Measurements from ENCODE around the gene KLF2. TPM values are rescaled to one million over a fixed set of nuclear protein-coding genes. Genes with fewer than 3 reads are reported as not detected.
A peak's percentile ranks its signal among the peaks of the same experiment; 100 is the strongest.

KLF2 gene
- total RNA-seq, 4 donors from 2014 or later: 115 to 236 (median 167) TPM

DNA sequence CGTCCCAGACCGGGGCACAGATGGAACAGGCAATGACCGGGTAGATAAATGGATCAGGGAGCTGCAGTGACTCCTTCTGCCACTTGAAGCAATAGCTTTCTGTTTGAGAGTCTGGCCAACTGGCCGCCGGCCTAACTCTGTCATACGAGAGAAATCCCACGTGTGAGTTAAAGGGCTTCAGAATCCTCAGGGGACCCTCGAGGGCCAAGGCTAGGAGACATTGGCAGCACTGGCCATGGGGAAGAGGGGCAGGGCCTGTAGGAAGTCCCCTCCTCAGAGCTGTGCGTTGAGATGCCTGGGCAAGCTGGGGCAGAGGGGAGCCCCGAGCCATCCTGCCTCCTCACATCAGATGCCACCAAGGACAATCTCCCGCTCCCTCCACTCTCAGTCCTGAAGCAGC is 51.6 kb downstream of the KLF2 start:
- no peaks in the 10 kb centered on the region for H3K27me3 ChIP-seq
- H3K4me3 ChIP-seq: no peak overlapping the region
- no peak for DNase-seq (ENCODE audit: low spot score in 2 of 2)
- H3K36me3 ChIP-seq: peaks cover 0 to 56% (median 0%) of the 10 kb centered on the region in 3 donors
- TF ChIP-seq POLR2A (IDR thresholded peaks at IDR 0.05): no peak
- TF ChIP-seq EP300 (IDR thresholded peaks at IDR 0.05): no peak
- TF ChIP-seq, protein P1, sequence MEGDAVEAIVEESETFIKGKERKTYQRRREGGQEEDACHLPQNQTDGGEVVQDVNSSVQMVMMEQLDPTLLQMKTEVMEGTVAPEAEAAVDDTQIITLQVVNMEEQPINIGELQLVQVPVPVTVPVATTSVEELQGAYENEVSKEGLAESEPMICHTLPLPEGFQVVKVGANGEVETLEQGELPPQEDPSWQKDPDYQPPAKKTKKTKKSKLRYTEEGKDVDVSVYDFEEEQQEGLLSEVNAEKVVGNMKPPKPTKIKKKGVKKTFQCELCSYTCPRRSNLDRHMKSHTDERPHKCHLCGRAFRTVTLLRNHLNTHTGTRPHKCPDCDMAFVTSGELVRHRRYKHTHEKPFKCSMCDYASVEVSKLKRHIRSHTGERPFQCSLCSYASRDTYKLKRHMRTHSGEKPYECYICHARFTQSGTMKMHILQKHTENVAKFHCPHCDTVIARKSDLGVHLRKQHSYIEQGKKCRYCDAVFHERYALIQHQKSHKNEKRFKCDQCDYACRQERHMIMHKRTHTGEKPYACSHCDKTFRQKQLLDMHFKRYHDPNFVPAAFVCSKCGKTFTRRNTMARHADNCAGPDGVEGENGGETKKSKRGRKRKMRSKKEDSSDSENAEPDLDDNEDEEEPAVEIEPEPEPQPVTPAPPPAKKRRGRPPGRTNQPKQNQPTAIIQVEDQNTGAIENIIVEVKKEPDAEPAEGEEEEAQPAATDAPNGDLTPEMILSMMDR (IDR thresholded peaks at IDR 0.05): no peak
- WGBS, 2 donors: 70 to 79% methylated on average over 8 to 10 of the region's 11 CpGs
- H3K9me3 ChIP-seq: no peaks in the 10 kb centered on the region
- peak overlapping the region in 1 of 4 donors; percentile 20 for H3K27ac ChIP-seq
- H3K4me1 ChIP-seq: peaks cover 0 to 45% (median 30%) of the 10 kb centered on the region in 4 donors

DNA sequence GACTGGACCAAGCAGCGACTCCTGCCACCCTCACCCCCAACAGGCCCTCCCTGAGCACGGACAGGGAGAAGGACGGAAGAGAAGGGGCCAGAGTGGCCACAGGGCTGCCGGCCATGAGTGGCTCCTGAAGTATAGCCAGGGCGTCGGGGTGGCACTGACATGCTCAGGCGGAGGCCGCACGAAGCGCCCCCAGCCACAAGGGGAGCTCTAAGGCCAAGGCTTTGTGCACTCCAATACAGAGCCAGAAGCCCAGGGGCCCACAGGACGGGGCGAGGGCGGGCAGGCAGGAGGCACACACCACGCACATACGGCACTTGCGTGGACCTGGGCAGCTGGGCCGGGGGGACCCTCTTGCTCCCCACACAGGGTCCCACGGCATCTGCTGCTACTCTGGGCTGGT is 52.0 kb downstream of the KLF2 start:
- Histone ChIP-seq H3K36me3 (peaks cover 0 to 52% (median 0%) of the 10 kb centered on the region in 3 donors), H3K4me3 (no peak overlapping the region), H3K9me3 (no peaks in the 10 kb centered on the region), H3K27ac (peak overlapping the region in 1 of 4 donors; percentile 20), H3K4me1 (peaks cover 0 to 45% (median 28%) of the 10 kb centered on the region in 4 donors), H3K27me3 (no peaks in the 10 kb centered on the region)
- WGBS, 2 donors: 79 to 86% methylated on average over 17 to 18 of the region's 18 CpGs
- no peak for TF ChIP-seq EP300 (IDR thresholded peaks at IDR 0.05)
- TF ChIP-seq, protein P1 (IDR thresholded peaks at IDR 0.05): peak in 1 of 5 experiments; percentile 17
- no peak for TF ChIP-seq POLR2A (IDR thresholded peaks at IDR 0.05)
- no peak for DNase-seq (ENCODE audit: low spot score in 2 of 2)

DNA sequence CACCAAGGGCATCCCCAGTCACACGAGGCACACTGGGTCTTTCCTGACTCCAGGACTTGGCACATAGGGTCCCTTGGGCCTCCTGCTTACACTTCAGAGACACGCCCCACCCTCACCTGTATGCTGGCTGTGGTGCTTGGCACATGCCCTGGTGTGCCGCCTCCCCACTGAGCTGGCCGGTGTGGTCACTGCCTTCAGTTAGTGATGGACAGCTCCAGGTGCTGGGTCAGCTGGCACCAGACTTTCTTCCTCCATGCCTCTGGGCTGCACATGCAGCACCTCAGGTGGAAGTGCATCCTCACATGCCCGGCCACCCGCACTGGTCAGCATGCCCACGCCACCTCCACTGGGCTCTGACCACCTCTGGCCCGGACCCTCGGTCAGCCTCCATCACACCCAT is 52.9 kb downstream of the KLF2 start:
- H3K36me3 ChIP-seq: peaks cover 0 to 50% (median 0%) of the 10 kb centered on the region in 3 donors
- no peaks in the 10 kb centered on the region for H3K9me3 ChIP-seq
- H3K4me3 ChIP-seq: no peak overlapping the region
- H3K27me3 ChIP-seq: no peaks in the 10 kb centered on the region
- 94 to 95% methylated on average over 9 of the region's 9 CpGs for WGBS, 2 donors
- peaks cover 0 to 45% (median 25%) of the 10 kb centered on the region in 4 donors for H3K4me1 ChIP-seq
- TF ChIP-seq, protein P1 (IDR thresholded peaks at IDR 0.05): no peak
- no peak for DNase-seq (ENCODE audit: low spot score in 2 of 2)
- H3K27ac ChIP-seq: no peak overlapping the region

Other genes with a start within 250 kb of the KLF2 start
- 100 to 1,000 TPM; 471 to 530 (median 493) TPM for gene TPM4, start 248.3 kb upstream of the KLF2 start, total RNA-seq
- 10 to 100 TPM; 27.3 to 42.9 (median 36.3) TPM for gene RAB8A, start 212.9 kb upstream of the KLF2 start, total RNA-seq
- under 1 TPM in 1 of 4 donors, not detected in 3; 0.22 TPM for gene HSH2D, start 181.1 kb upstream of the KLF2 start, total RNA-seq
- not detected for gene CIB3, start 151.3 kb upstream of the KLF2 start, total RNA-seq
- 10 to 100 TPM; 55.3 to 82.6 (median 73.0) TPM for gene FAM32A, start 139.4 kb upstream of the KLF2 start, total RNA-seq
- 100 to 1,000 TPM in 3 of 4 donors, 10 to 100 TPM in 1; 92.8 to 144 (median 109) TPM for gene AP1M1, start 126.9 kb upstream of the KLF2 start, total RNA-seq
- gene EPS15L1, start 147.1 kb downstream of the KLF2 start, total RNA-seq: 10 to 100 TPM; 29.1 to 41.5 (median 33.3) TPM
- gene CALR3, start 171.3 kb downstream of the KLF2 start, total RNA-seq: not detected
- gene C19orf44, start 171.6 kb downstream of the KLF2 start, total RNA-seq: 10 to 100 TPM; 13.4 to 19.0 (median 15.8) TPM
- 10 to 100 TPM in 3 of 4 donors, 1 to 10 TPM in 1; 9.8 to 22.5 (median 12.6) TPM for gene CHERP, start 217.6 kb downstream of the KLF2 start, total RNA-seq
- 10 to 100 TPM; 24.9 to 29.5 (median 28.0) TPM for gene SLC35E1, start 247.6 kb downstream of the KLF2 start, total RNA-seq